Transverse colon (tissue), 4 donors: Measurements from ENCODE around the gene C20orf202.

Experiments used
- CTCF ChIP-seq, 5 experiments: fragments of 200-600 bp in 3 of 5; fragments of 450-650 bp in 2 of 5; sonication (generic) in 3 of 5; IDR thresholded peaks; 1 replicate in 2 of 5; 2 replicates in 3 of 5; pipeline ENCODE4 v1.5.1; 2016 to 2017; ENCODE audit warnings: antibody characterized with exemption in 5 of 5, inconsistent platforms in 3 of 5, mild to moderate bottlenecking in 2 of 5, moderate library complexity in 1 of 5
- POLR2A ChIP-seq: fragments of 450-650 bp; IDR thresholded peaks from one replicate; pipeline ENCODE4 v1.6.1; 2016; ENCODE audit warnings: antibody characterized with exemption, mild to moderate bottlenecking, moderate library complexity
- POLR2AphosphoS5 ChIP-seq, 3 donors: sonication (generic); formaldehyde crosslinking; IDR thresholded peaks; one replicate each; pipeline ENCODE4 v1.6.1; 2016; ENCODE audit warnings: antibody characterized with exemption in 3 of 3

GRCh38 chr20:1178623-1179022 lies 24.6 kb upstream of the C20orf202 start:
- no peak for TF ChIP-seq CTCF (IDR thresholded peaks at IDR 0.05)
- TF ChIP-seq POLR2AphosphoS5 (IDR thresholded peaks at IDR 0.05), result no peak
- no peak for TF ChIP-seq POLR2A
